ENCODE data around the gene C17orf78. TPM values are rescaled to one million over a fixed set of nuclear protein-coding genes. Genes with fewer than 3 reads are reported as not detected.
A peak's percentile ranks its signal among the peaks of the same experiment; 100 is the strongest.

C17orf78 gene
- total and polyA plus RNA-seq, 2 of the 13 experiments (the other 11 are each of a cell fraction or from before 2014, with no cell fraction given) = not detected

DNA sequence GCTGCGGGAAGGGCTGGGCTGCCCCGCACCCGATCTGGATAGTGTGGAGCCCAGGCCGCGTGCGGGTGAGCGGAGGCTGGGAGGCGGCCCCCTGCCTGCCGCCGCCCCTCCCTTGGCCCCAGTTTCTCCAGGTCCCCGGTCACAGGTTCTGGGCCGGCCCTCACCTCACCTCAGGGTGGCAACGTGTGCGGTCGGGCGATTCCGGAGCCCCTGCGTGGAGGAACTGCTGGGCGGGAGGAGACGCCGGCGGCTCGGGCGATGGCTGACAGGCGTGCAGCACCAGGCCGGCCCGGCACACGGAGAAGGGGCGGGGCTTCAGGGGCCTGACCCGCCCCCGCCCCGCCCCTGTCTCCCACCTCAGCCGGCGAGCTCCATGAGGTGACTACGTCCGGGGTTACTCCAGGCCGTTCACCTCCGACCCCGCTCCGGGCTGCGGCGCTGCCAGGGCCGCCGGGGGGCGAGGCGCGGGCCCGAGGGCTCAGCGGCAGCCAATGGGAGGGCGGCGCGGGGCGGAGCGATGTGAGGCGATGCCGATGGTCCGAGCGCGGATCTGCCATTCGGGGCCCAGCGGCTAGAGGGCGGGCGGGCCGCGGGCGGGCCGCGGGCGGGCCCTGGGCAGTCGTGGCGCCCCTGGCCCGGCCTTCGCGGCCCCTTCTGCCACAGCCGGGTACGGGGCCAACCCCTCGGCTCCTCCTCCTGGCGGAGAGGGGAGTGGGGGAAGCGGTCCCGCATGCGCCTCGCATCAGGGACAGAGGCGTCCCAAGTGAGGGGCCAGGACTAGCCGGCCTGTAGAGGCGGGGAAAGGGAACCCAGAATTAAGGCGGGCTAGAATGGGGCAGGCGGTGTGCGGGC, 16.7 kb upstream of the C17orf78 start (continued):
- TF ChIP-seq, protein P1, sequence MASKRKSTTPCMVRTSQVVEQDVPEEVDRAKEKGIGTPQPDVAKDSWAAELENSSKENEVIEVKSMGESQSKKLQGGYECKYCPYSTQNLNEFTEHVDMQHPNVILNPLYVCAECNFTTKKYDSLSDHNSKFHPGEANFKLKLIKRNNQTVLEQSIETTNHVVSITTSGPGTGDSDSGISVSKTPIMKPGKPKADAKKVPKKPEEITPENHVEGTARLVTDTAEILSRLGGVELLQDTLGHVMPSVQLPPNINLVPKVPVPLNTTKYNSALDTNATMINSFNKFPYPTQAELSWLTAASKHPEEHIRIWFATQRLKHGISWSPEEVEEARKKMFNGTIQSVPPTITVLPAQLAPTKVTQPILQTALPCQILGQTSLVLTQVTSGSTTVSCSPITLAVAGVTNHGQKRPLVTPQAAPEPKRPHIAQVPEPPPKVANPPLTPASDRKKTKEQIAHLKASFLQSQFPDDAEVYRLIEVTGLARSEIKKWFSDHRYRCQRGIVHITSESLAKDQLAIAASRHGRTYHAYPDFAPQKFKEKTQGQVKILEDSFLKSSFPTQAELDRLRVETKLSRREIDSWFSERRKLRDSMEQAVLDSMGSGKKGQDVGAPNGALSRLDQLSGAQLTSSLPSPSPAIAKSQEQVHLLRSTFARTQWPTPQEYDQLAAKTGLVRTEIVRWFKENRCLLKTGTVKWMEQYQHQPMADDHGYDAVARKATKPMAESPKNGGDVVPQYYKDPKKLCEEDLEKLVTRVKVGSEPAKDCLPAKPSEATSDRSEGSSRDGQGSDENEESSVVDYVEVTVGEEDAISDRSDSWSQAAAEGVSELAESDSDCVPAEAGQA (IDR thresholded peaks at IDR 0.05; ENCODE audit: low read depth) = no peak
- TF ChIP-seq, protein P1 (CRISPR knock-in tag; IDR thresholded peaks at IDR 0.05; ENCODE audit: borderline replicate concordance) = no peak; the same call in 1 of the 2 replicates
- TF ChIP-seq ZNF282 (IDR thresholded peaks at IDR 0.05; ENCODE audit: partially characterized antibody) = no peak
- TF ChIP-seq, protein P2, sequence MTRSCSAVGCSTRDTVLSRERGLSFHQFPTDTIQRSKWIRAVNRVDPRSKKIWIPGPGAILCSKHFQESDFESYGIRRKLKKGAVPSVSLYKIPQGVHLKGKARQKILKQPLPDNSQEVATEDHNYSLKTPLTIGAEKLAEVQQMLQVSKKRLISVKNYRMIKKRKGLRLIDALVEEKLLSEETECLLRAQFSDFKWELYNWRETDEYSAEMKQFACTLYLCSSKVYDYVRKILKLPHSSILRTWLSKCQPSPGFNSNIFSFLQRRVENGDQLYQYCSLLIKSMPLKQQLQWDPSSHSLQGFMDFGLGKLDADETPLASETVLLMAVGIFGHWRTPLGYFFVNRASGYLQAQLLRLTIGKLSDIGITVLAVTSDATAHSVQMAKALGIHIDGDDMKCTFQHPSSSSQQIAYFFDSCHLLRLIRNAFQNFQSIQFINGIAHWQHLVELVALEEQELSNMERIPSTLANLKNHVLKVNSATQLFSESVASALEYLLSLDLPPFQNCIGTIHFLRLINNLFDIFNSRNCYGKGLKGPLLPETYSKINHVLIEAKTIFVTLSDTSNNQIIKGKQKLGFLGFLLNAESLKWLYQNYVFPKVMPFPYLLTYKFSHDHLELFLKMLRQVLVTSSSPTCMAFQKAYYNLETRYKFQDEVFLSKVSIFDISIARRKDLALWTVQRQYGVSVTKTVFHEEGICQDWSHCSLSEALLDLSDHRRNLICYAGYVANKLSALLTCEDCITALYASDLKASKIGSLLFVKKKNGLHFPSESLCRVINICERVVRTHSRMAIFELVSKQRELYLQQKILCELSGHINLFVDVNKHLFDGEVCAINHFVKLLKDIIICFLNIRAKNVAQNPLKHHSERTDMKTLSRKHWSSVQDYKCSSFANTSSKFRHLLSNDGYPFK (CRISPR knock-in tag; IDR thresholded peaks at IDR 0.05; ENCODE audit: borderline replicate concordance) = peak; percentile 45; the same call in 1 of the 2 replicates
- TF ChIP-seq KLF12 (CRISPR knock-in tag; IDR thresholded peaks at IDR 0.05; ENCODE audit: borderline replicate concordance) = peak; percentile 79; the same call in 1 of the 2 replicates
- peak; percentile 76 for TF ChIP-seq ZNF772 (CRISPR knock-in tag; IDR thresholded peaks at IDR 0.05)
- TF ChIP-seq, protein P3, sequence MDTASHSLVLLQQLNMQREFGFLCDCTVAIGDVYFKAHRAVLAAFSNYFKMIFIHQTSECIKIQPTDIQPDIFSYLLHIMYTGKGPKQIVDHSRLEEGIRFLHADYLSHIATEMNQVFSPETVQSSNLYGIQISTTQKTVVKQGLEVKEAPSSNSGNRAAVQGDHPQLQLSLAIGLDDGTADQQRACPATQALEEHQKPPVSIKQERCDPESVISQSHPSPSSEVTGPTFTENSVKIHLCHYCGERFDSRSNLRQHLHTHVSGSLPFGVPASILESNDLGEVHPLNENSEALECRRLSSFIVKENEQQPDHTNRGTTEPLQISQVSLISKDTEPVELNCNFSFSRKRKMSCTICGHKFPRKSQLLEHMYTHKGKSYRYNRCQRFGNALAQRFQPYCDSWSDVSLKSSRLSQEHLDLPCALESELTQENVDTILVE (CRISPR knock-in tag; IDR thresholded peaks at IDR 0.05) = peak; percentile 17; the same call in 1 of the 2 replicates
- TF ChIP-seq ZNF296 (CRISPR knock-in tag; conservative IDR thresholded peaks at IDR 0.05) = no peak
- TF ChIP-seq HIVEP1 (CRISPR knock-in tag; IDR thresholded peaks at IDR 0.05) = peak; percentile 78
- TF ChIP-seq ZFP37 (CRISPR knock-in tag; IDR thresholded peaks at IDR 0.05; ENCODE audit: borderline replicate concordance) = no peak; the same call in 1 of the 2 replicates
- TF ChIP-seq MTF2 (CRISPR knock-in tag; IDR thresholded peaks at IDR 0.05; ENCODE audit: borderline replicate concordance) = no peak
- TF ChIP-seq ELF4 (CRISPR knock-in tag; IDR thresholded peaks at IDR 0.05; ENCODE audit: borderline replicate concordance) = no peak
- 0 out of 2 replicates have a peak, but pooled peaks have one; percentile 12 for TF ChIP-seq THAP11 (CRISPR knock-in tag; IDR thresholded peaks at IDR 0.05)
- no peak for TF ChIP-seq ZBTB7B (CRISPR knock-in tag; IDR thresholded peaks at IDR 0.05)
- TF ChIP-seq ONECUT2 (CRISPR knock-in tag; IDR thresholded peaks at IDR 0.05) = no peak
- TF ChIP-seq CCDC6 (CRISPR knock-in tag; IDR thresholded peaks at IDR 0.05) = no peak; the same call in 1 of the 2 replicates
- TF ChIP-seq ZNF567 (CRISPR knock-in tag; IDR thresholded peaks at IDR 0.05; ENCODE audit: borderline replicate concordance) = no peak
- TF ChIP-seq AKAP8 (CRISPR knock-in tag; IDR thresholded peaks at IDR 0.05) = no peak; the same call in 1 of the 2 replicates
- TF ChIP-seq TMF1 (CRISPR knock-in tag; IDR thresholded peaks at IDR 0.05; ENCODE audit: low read depth) = no peak; the same call in 1 of the 2 replicates
- TF ChIP-seq TCF7 (IDR thresholded peaks at IDR 0.05; ENCODE audit: low read depth) = no peak
